ENCODE results near the gene GABARAPL1. TPM values are rescaled to one million over a fixed set of nuclear protein-coding genes. Genes with fewer than 3 reads are reported as not detected.

Gene GABARAPL1
- 27.2 and 29.2 TPM in 2 replicates for total RNA-seq

GRCh38 chr12:10212739-10213131 lies at the start of gene GABARAPL1:
TSS of gene GABARAPL1 (plus strand) at chr12:10212877. CDS start at chr12:10213130, 253 bp downstream.

GRCh38 chr12:10171973-10172728 lies 40.5 kb upstream of the GABARAPL1 start, which contains the start of gene OLR1:
TSS of gene OLR1 (minus strand) at chr12:10172132. CDS start at chr12:10172077, 55 bp downstream.

GRCh38 chr12:10178821-10179220 lies 33.9 kb upstream of the GABARAPL1 start, which contains the start of gene TMEM52B:
TSS of gene TMEM52B (plus strand) at chr12:10179032. CDS start at chr12:10179575, 543 bp downstream.

Other genes with a start within 250 kb of the GABARAPL1 start
- not detected in 2 replicates for gene CLEC12A, start 241.5 kb upstream of the GABARAPL1 start, total RNA-seq
- gene CLEC1B, start 213.8 kb upstream of the GABARAPL1 start, total RNA-seq = not detected in 2 replicates
- 1.3 TPM in 1 of 2 replicates, not detected in the other for gene CLEC12B, start 202.2 kb upstream of the GABARAPL1 start, total RNA-seq
- gene CLEC9A, start 182.2 kb upstream of the GABARAPL1 start, total RNA-seq = not detected in 2 replicates
- 21.0 and 33.7 TPM in 2 replicates for gene CLEC1A, start 113.9 kb upstream of the GABARAPL1 start, total RNA-seq
- not detected in 2 replicates for gene CLEC7A, start 82.7 kb upstream of the GABARAPL1 start, total RNA-seq
- gene OLR1, start 40.7 kb upstream of the GABARAPL1 start, total RNA-seq = not detected in 2 replicates
- gene TMEM52B, start 33.8 kb upstream of the GABARAPL1 start, total RNA-seq = not detected in 2 replicates
- gene KLRD1, start 95.0 kb downstream of the GABARAPL1 start, total RNA-seq = not detected in 2 replicates
- not detected in 2 replicates for gene KLRK1, start 177.2 kb downstream of the GABARAPL1 start, total RNA-seq
- gene KLRC4, start 196.9 kb downstream of the GABARAPL1 start, total RNA-seq = not detected in 2 replicates
- gene KLRC3, start 207.7 kb downstream of the GABARAPL1 start, total RNA-seq = not detected in 2 replicates
- not detected in 2 replicates for gene KLRC2, start 223.1 kb downstream of the GABARAPL1 start, total RNA-seq
- gene KLRC1, start 240.5 kb downstream of the GABARAPL1 start, total RNA-seq = not detected in 2 replicates

All from mammary microvascular endothelial cell (primary cell).